GM12873 (cell line): ENCODE data around the gene PLXNC1.
A peak's percentile ranks its signal among the peaks of the same experiment; 100 is the strongest.

Source experiments
- CTCF ChIP-seq: IDR thresholded peaks from 2 replicates; pipeline ENCODE4 v1.5.1; 2012; ENCODE audit warnings: low read depth, mild to moderate bottlenecking, moderate library complexity, low read length, control low read depth; ENCODE audit not compliant: insufficient read depth; ENCODE audit errors: missing control alignments

PLXNC1 gene

GRCh38 chr12:94133964-94134795 lies 14.2 kb upstream of the PLXNC1 start:
- peak; percentile 69 for TF ChIP-seq CTCF

GRCh38 chr12:94135896-94136295 lies 12.5 kb upstream of the PLXNC1 start:
- no peak for TF ChIP-seq CTCF

- TF ChIP-seq CTCF = no peak
Observed at GRCh38 chr12:94139816-94140215, 8.6 kb upstream of the PLXNC1 start.

GRCh38 chr12:94140556-94140955 lies 7.8 kb upstream of the PLXNC1 start:
- peak; percentile 74 for TF ChIP-seq CTCF

GRCh38 chr12:94141004-94141764 lies 7.2 kb upstream of the PLXNC1 start:
- no peak for TF ChIP-seq CTCF

- TF ChIP-seq CTCF = no peak
Observed at GRCh38 chr12:94141892-94142291, 6.5 kb upstream of the PLXNC1 start.

GRCh38 chr12:94143438-94143837 lies 4.9 kb upstream of the PLXNC1 start:
- no peak for TF ChIP-seq CTCF
